Activated CD8-positive, alpha-beta memory T cell treated with anti-CD3 and anti-CD28 coated beads for 24 hours (primary cell): Measurements from ENCODE around the gene ABCB11.

ENCODE experiments used
- DNase-seq: peaks from one replicate; pipeline ENCODE4 v3.0.0-alpha.2; 2020

Gene ABCB11

GRCh38 chr2:169006665-169007064, 24.5 kb downstream of the ABCB11 start:
- no peak for DNase-seq

DNA sequence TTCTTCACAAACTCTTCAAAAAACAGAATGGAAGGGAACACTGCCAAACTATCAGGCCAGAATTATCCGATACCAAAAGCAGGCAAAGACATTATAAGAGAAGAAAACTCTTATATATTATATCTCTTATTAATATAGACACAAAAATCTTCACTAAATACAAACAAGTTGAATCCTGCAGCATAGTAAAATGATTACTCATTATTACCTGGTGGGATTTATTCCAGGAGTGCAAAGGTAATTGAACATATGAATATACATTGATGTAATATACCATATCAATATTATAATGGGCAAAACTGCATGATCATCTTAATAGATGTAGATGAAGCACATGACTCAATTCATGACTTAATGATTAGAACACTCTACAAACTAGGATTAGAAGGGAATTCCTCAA, 25.1 kb downstream of the ABCB11 start:
- no peak for DNase-seq

DNA sequence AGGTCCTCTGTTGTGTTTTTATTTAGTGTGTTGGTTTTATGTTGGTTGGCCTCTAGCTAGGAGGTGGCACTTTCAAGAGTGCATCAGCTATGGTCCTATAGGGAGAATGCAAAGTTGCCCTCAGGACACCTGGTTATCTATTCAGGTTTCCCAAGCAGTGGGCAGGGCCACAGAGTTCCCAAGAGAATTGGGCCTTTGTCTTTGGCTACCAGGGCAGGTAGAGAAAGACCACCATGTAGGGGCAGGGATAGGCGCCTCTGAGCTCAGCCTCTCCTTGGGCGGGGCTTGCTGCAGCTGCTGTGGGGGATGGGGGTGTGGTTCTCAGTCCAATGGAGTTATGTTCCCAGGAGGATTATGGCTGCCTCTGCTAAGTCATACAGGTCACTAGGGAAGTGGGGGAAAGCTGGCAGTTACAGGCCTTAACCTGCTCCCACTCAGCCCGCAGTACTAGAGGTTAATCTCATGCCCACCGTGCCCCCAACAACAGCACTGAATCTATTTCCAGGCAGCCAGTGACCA, 26.0 kb downstream of the ABCB11 start:
- DNase-seq, result no peak

- no peak for DNase-seq
Measured at GRCh38 chr2:169002161-169002738, 28.9 kb downstream of the ABCB11 start.

DNA sequence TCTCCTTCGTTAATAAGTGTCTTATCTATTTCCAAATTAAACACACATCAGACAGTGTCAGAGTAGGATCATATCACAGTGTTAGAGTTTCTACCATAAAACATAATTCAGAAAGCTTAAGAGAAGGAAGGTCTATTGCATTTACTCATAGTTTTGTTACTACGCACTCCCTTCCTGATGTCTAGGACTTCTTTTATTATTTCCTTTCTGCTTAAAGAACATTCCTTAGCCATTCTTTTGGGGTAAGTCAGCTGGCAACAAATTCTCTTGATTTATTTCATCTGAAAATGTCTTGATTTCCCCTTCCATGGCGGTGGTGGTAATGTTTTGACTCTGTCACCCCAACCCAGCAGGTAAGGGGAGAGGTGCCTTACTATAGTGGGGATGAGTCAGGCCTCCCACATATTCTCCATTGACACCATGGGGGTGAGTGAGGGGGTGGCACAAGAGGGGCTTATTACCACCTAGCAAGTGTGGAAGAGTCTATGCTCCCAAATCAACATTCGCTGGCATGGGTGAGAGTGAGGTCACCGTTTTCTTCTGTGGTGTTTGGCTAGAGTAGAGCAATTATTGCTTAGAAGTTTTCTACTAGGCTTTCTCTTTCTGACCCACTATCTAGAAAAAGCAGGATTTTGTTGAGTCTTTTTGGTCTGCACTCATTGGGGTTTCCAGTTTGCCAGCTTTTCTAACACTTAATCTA, 29.9 kb downstream of the ABCB11 start:
- no peak for DNase-seq

DNA sequence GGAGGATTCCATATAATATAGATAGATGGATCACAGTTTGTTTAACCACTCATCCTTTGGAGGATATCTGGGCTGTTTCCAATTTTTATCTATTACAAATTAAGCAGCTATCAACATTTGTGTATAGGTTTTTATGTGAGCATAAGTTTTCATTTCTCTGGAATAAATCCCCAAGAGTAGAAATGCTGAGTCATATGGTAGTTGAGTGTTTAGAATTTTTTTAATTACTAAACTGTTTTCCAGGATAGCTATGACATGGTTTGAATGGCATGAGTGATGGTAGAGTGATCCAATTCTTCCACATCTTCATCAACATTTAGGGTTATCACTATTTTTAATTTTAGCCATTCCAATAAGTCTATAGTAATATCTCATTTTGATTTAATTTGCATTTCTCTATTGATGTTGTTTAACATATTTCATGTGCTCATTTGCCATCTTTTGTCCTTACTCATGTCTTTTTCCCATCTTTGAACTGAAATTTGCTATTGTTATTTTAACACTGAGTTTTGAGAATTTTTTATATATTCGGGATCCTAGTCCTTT, 31.4 kb downstream of the ABCB11 start:
- DNase-seq, result no peak

- DNase-seq, result no peak
Measured at GRCh38 chr2:168998609-168999211, 32.4 kb downstream of the ABCB11 start.

- no peak for DNase-seq
Measured at GRCh38 chr2:168997794-168998193, 33.3 kb downstream of the ABCB11 start.

- DNase-seq, result no peak
Measured at GRCh38 chr2:168997118-168997521, 34.0 kb downstream of the ABCB11 start.

DNA sequence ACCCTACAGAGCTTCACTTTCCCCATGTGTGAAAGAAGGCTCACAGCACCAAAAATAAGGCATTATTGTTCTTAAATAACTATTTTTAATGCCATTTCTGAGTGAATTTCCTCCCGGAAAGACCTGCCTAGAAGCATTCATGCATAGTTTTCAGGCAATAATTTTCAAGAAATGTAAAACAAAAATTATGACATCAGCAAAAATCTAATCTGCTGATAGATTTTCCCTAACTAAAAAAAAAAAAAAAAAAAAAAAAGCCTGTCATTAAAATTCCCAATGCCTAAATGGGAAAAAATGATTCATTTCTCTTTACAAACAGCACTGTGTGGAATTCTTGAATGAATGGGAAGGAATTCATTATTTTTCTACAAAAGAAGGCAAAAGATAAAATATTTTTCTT, 35.4 kb downstream of the ABCB11 start:
- DNase-seq, result no peak

GRCh38 chr2:168993538-168993937, 37.6 kb downstream of the ABCB11 start:
- DNase-seq, result no peak

DNA sequence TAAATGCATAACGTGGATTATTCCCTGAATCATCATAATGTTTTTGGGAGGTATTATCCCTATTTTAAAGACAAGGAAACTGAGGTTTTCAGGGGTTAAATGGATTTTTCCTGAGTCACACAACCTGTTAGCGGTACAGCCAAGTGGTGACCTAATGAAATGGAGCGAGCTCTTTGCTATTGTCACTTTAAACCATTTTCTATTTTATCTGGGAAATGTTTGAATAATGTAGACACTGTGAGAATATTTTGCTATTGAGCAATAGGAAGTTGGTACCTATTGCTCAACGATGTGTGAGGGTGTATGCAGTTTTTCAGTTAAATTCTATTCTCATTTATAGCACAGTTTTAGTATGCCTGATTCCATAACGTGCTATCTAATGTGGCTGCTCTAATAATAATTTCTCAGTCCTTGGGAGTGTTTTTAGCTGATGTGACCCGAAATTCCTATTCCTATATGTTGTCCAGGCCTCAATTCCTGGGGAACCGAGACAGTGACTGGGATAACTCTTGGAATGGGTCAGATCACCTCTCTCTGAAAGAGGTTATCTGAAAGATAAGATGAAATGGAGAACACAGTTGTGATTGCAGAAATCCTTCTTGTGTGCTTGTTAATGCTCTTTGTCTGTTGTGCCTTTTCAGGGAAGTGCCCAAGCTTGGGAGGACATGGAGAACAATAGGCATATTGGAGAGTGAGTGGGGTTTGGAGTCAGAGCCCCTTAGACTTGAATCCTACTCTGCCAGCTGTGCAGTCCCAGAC, 38.4 kb downstream of the ABCB11 start:
- DNase-seq, result no peak

DNA sequence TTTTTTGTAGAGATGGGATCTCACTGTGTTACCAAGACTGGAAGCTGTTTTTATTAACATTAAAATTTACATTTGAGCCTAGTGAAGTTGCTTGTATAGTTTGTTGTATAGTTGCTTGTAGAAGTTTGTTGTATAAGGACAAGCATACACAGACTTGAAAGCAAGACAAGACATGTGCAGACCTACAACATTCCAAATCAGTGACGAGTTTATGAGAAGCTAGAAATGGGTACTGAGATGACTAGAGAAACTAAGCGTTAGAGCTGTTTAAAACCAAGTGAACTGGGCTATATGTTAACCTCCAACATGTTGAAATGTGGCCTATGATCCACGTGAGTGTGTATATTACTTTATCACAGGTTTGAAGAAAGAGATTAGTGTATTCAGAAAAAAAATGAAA, 39.1 kb downstream of the ABCB11 start:
- no peak for DNase-seq

DNA sequence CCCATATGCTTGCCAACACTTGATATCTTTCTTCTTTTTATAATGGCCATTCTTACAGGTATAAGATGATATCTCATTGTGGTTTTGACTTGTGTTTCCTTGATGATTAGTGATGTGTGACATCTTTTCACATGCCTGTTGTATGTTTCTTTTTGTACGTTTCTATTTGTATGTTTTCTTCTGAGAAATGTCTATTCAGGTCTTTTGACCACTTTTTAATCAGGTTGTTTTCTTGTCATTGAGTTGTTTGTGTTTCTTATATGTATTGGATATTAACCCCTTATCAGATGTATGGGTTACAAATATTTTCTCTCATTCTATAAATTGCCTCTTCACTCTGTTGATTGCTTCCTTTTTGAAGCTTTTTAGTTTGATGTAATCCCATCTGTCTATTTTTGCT, 42.4 kb downstream of the ABCB11 start:
- no peak for DNase-seq

GRCh38 chr2:168986398-168986943, 44.7 kb downstream of the ABCB11 start:
- no peak for DNase-seq

- DNase-seq, result no peak
Measured at GRCh38 chr2:168981651-168982050, 49.5 kb downstream of the ABCB11 start.

- DNase-seq, result no peak
Measured at GRCh38 chr2:168978461-168978861, 52.7 kb downstream of the ABCB11 start.

DNA sequence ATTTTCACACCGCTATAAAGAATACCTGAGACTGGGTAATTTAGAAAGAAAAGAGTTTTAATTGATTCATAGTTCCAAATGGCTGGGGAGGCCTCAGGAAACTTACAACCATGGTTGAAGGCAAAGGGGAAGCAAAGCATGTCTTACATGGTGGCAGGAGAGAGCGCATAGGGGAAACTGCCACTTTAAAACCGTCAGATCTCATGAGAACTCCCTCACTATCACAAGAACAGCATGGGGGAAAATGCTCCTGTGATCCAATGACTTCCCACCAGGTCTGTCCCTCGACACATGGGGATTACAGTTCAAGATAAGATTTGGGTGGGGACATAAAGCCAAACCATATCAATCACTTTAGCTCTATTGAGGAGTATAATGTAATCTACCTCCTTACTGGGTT, 53.5 kb downstream of the ABCB11 start:
- DNase-seq, result no peak

DNA sequence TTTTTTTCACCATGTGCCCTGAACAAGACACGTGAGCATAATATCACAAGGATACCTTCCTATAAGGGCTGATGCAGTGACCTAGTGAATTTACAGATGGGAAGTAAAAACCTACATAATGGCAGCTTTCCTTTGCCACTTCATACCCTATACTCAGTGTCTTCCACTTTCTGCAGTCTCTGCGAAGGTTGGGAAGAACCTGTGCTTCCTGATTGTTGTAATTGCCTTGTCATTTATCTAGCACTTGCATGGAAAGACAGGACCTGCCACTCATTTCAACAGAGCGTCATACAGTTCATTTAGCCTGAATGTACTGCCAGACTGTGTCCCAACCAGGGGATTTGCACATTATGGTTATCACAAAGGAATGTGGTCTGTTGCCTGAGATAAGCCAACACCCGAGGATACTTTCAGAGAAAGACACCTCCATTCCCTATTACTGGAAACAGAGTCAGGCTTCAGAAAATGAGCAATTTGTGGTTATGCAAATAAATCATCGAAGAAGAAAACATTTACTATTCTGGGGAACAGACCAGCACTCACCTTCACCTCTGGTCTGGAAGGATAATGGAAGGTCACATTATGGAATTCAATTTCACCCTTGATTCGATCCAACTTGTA, 55.0 kb downstream of the ABCB11 start:
- DNase-seq, result no peak

DNA sequence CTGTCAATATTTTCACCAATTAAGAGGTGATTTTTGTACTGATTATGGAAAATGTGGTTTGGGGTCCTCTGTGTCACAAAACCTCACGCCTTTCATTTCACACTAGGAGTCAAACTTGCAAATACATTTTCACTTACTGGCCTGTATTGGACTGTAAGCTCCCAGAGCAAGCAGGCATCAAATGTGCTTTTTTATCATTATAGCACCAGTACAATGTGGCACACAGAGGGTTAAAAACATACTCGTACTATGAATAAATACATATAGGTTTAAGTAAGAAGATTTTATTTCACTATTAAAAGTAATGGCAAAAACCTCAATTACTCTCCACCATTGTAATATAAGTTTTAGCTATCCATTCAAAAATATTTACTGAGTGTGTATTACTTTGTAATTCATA, 56.7 kb downstream of the ABCB11 start:
- no peak for DNase-seq

DNA sequence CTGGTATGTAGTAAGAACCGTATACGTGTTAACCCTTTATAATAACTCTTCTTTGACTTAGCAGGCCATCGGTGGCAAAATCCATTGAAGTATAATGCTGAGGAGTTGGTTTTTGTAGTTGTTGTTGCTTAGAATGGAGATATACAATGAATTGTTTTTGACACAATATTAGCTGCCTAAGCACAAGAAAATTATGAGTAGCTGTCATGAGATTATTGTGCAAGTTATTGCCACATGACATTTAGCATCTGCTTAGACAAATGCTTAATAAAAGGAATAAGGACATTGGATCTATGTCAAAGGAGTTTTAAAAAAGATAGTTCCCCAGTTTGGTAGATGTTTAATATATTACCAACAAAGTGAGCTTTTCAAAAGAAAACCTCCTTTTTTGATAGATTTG, 59.9 kb downstream of the ABCB11 start:
- DNase-seq, result no peak

DNA sequence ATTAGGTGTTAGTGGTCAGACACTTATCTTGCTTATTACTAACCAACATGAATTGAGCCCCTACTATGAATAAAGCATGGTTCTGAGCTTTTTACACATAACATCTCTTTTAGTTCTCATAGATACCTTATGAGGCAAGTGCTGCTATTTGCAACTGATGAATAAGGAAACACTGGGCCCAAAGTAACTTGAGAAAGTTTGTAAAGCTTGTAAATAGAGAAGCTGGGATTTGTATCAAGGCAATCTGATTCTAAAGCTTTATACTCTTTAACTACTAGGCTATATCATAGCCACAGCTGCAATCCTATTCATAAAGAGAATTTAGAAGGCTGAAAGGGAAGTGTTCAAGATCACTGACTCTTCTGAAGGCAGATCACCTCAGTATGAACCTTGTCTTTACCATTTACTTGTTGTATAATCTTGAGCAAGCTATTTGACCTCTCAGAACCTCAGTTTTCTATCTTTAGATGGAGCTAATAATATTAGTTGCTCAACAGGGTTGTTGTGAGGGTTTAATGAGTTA, 60.4 kb downstream of the ABCB11 start:
- no peak for DNase-seq
